HL-60 (cell line): ENCODE data around the gene SNCA.

ENCODE experiments used
- CTCF ChIP-seq: IDR thresholded peaks from one replicate; pipeline ENCODE4 v1.5.1; 2011; ENCODE audit warnings: low read length, control low read depth, inconsistent platforms; ENCODE audit not compliant: insufficient read depth
- POLR2AphosphoS5 ChIP-seq: IDR thresholded peaks from 2 replicates; pipeline ENCODE4 v1.6.1; 2012; ENCODE audit warnings: low read depth

- TF ChIP-seq CTCF: no peak
- TF ChIP-seq POLR2AphosphoS5: no peak
Measured at GRCh38 chr4:89681219-89681618, 155.7 kb downstream of the SNCA start.
